NCI-H1436 (cell line): Measurements from ENCODE around the gene PDCD6IP.
"Not testable (repeated sequence)": the region's sequence is repeated elsewhere in the genome, so short reads cannot be mapped to it uniquely, and the experiment has no call there.

ENCODE experiments used
- DNase-seq: peaks from one replicate; lab custom pipeline; 2025; lab: John Stamatoyannopoulos, UW

Gene PDCD6IP

GRCh38 chr3:33855407-33855806, 57.0 kb downstream of the PDCD6IP start:
- DNase-seq, result not testable (repeated sequence)

- DNase-seq, result no peak
These were observed 57.6 kb downstream of the PDCD6IP start for GRCh38 chr3:33855884-33856546.

GRCh38 chr3:33857701-33858100, 59.3 kb downstream of the PDCD6IP start:
- DNase-seq, result not testable (repeated sequence)

GRCh38 chr3:33858131-33858530, 59.7 kb downstream of the PDCD6IP start:
- DNase-seq, result no peak

GRCh38 chr3:33860373-33861050, 62.1 kb downstream of the PDCD6IP start:
- DNase-seq, result no peak

GRCh38 chr3:33865133-33865532, 66.7 kb downstream of the PDCD6IP start:
- no peak for DNase-seq

GRCh38 chr3:33868309-33868708, 69.9 kb downstream of the PDCD6IP start:
- no peak for DNase-seq

GRCh38 chr3:33869977-33870376, 71.5 kb downstream of the PDCD6IP start:
- no peak for DNase-seq

GRCh38 chr3:33874815-33875214, 76.4 kb downstream of the PDCD6IP start:
- DNase-seq, result no peak

GRCh38 chr3:33875680-33876079, 77.2 kb downstream of the PDCD6IP start:
- no peak for DNase-seq

- DNase-seq, result no peak
These were observed 78.8 kb downstream of the PDCD6IP start for GRCh38 chr3:33877187-33877586.

- DNase-seq, result no peak
These were observed 81.1 kb downstream of the PDCD6IP start for GRCh38 chr3:33879540-33879939.

GRCh38 chr3:33881156-33882064, 83.0 kb downstream of the PDCD6IP start:
- DNase-seq, result no peak

GRCh38 chr3:33882296-33882695, 83.9 kb downstream of the PDCD6IP start:
- no peak for DNase-seq

GRCh38 chr3:33883538-33883950, 85.1 kb downstream of the PDCD6IP start:
- no peak for DNase-seq

GRCh38 chr3:33883951-33884561, 85.6 kb downstream of the PDCD6IP start:
- DNase-seq, result no peak

- DNase-seq, result no peak
These were observed 86.3 kb downstream of the PDCD6IP start for GRCh38 chr3:33884701-33885100.

- DNase-seq, result no peak
These were observed 87.1 kb downstream of the PDCD6IP start for GRCh38 chr3:33885496-33885895.

- DNase-seq, result no peak
These were observed 87.6 kb downstream of the PDCD6IP start for GRCh38 chr3:33886015-33886414.

GRCh38 chr3:33887478-33887877, 89.0 kb downstream of the PDCD6IP start:
- DNase-seq, result no peak

- no peak for DNase-seq
These were observed 91.1 kb downstream of the PDCD6IP start for GRCh38 chr3:33889394-33890039.

GRCh38 chr3:33892655-33893054, 94.2 kb downstream of the PDCD6IP start:
- no peak for DNase-seq
